ENCODE data around the gene IL1RAPL1.
"Not testable (repeated sequence)": the region's sequence is repeated elsewhere in the genome, so short reads cannot be mapped to it uniquely, and the experiment has no call there.

The IL1RAPL1 gene

DNA sequence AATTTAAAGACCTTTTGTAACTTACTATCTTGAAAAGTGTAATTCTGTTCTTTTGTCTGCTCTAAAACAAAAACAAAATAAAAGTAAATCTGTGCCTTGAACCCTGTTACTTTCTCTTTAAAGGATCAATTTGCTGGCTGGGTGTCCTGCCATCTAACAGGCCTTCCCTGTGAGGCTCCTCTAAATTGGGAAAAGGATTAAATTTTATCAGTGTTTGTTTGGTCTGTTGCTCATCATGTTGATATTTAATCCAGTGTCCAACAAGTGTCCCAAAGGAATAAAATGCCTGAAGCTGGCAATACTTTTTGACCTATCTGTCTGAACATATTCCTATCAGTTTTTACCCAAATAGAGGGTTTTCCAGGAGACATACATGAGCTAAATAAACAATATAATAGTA, 688.7 kb downstream of the IL1RAPL1 start:
- no peak for DNase-seq (ENCODE audit: low read depth)

DNA sequence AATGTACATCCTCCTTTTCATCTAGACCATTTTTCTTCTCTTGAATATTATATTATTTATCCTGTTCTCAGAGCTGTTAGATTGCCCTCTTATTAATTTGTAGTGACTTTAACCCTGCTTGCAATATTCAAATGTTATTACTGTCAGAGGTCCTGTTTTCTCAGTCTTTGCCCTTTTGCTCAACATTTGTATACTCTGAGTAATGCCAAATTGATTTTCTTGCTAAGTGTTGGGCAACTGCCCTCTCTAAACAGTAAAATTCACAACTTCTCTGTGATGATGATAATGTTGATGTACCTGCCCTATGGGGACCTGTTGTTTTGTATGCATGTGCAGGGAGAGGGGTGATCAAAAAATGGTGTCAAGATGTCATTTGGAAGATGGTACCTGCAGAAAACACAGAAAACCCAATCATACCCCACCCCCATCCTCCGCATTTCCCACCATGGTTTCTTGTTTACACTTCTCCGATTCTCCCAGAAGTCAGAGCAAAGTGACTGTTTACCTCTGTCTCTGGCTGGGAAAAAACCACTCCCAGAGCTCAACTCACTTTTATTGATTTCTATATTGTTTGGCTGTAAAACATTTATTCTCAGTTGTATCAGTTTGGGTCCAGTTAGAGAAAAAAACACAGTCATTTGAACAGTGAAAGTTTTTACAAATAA, 694.0 kb downstream of the IL1RAPL1 start:
- DNase-seq (ENCODE audit: low read depth): no peak

GRCh38 chrX:29285664-29286063, 698.4 kb downstream of the IL1RAPL1 start:
- no peak for DNase-seq (ENCODE audit: low read depth)

- no peak for DNase-seq (ENCODE audit: low read depth)
Observed at GRCh38 chrX:29295987-29296680, 708.9 kb downstream of the IL1RAPL1 start.

- DNase-seq (ENCODE audit: low read depth): no peak
Observed at GRCh38 chrX:29297171-29297800, 710.0 kb downstream of the IL1RAPL1 start.

- no peak for DNase-seq (ENCODE audit: low read depth)
Observed at GRCh38 chrX:29299684-29300083, 712.4 kb downstream of the IL1RAPL1 start.

GRCh38 chrX:29308726-29309125, 721.5 kb downstream of the IL1RAPL1 start:
- DNase-seq (ENCODE audit: low read depth): no peak

- no peak for DNase-seq (ENCODE audit: low read depth)
Observed at GRCh38 chrX:29315931-29316330, 728.7 kb downstream of the IL1RAPL1 start.

- no peak for DNase-seq (ENCODE audit: low read depth)
Observed at GRCh38 chrX:29318012-29318411, 730.8 kb downstream of the IL1RAPL1 start.

- DNase-seq (ENCODE audit: low read depth): not testable (repeated sequence)
Observed at GRCh38 chrX:29332429-29332828, 745.2 kb downstream of the IL1RAPL1 start.

DNA sequence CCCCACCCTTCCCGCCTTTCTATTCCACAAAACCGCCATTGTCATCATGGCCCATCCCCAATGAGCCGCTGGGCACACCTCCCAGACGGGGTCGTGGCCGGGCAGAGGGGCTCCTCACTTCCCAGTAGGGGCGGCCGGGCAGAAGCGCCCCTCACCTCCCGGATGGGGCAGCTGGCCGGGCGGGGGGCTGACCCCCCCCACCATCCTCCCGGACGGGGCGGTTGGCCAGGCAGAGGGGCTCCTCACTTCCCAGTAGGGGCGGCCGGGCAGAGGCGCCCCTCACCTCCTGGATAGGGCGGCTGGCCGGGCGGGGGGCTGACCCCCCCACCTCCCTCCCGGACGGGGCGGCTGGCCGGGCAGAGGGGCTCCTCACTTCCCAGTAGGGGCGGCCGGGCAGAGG, 745.8 kb downstream of the IL1RAPL1 start:
- not testable (repeated sequence) for DNase-seq (ENCODE audit: low read depth)

DNA sequence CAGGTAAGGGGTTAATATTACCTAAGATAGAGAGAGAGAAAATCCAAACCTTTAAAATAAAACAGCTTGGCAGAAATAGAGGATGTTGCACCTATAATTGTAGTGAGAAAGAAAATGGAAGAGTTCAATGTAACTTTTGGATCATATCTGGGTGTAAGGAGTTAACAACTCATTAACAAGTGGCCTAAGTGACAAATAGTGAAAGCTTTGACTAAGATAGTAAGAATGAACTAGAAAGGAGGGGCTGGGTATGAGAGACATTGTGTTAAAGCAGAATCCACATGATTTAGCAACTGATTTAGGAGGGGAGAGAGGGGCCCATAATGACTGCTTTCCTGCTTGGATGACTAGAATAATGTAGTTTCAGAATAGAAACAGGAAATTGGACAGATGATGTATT, 761.0 kb downstream of the IL1RAPL1 start:
- no peak for DNase-seq (ENCODE audit: low read depth)

- DNase-seq (ENCODE audit: low read depth): no peak
Observed at GRCh38 chrX:29359276-29359675, 772.0 kb downstream of the IL1RAPL1 start.

DNA sequence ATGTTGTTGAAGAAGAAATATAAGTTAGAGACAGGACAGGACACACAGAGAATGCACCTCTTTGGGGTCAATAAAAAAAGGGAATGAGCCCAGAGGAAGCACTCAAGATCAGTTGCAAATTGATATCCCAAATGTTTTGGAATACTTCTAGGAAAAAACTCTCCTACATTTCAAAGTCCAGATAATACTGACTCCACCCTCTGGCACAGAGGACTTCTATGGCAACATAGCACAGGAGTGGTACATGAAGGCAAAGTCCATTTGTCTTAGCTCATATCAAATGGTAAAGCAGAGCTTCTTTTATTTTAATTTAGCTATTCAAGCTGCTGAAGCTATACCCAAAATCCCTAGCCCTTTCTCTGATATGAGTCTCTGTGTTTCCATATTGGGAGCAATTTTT, 787.5 kb downstream of the IL1RAPL1 start:
- DNase-seq (ENCODE audit: low read depth): not testable (repeated sequence)

GRCh38 chrX:29376584-29376983, 789.3 kb downstream of the IL1RAPL1 start:
- DNase-seq (ENCODE audit: low read depth): no peak

DNA sequence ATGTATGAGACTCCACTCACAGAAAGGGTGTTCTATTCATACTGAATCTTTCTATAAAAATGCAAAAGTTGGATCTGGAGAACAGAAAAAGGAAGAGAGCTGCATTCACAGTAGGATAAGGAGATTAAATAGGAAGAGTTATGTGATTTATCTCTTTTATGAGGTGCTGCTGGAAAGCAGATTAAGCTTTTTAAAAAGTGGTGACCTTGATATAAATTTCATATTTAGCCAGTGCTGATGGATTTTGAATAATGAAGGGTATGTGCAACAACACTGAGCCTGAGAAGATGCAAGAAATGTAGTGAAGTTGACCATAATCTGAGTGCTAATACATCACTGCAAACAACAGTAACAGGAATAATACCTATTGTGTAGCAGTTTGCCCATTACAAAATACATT, 795.6 kb downstream of the IL1RAPL1 start:
- DNase-seq (ENCODE audit: low read depth): no peak

GRCh38 chrX:29388509-29388908, 801.3 kb downstream of the IL1RAPL1 start:
- no peak for DNase-seq (ENCODE audit: low read depth)

DNA sequence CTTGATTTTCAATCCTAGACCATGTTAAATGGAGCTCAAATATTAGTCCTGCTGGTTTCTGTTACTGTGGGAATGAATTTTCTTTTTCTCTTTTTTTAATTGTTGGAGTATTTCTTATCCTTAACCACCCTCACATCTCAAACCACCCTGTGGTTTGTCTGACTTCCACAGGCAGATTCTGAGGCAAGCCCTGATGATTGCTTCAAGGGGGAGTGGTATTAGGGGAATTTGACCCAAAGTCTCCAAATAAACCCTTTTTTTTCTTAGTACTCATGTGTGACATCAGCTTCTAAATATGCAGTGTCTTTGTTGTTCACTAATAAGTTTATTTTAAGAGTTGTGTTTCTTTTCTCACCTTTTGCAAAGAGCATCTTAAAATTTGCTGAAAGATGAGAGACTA, 810.3 kb downstream of the IL1RAPL1 start:
- no peak for DNase-seq (ENCODE audit: low read depth)

GRCh38 chrX:29407357-29407756, 820.1 kb downstream of the IL1RAPL1 start:
- no peak for DNase-seq (ENCODE audit: low read depth)

GRCh38 chrX:29419774-29420553, 832.7 kb downstream of the IL1RAPL1 start:
- DNase-seq (ENCODE audit: low read depth): no peak

GRCh38 chrX:29422034-29422433, 834.8 kb downstream of the IL1RAPL1 start:
- DNase-seq (ENCODE audit: low read depth): no peak

GRCh38 chrX:29431895-29432294, 844.6 kb downstream of the IL1RAPL1 start:
- no peak for DNase-seq (ENCODE audit: low read depth)

DNA sequence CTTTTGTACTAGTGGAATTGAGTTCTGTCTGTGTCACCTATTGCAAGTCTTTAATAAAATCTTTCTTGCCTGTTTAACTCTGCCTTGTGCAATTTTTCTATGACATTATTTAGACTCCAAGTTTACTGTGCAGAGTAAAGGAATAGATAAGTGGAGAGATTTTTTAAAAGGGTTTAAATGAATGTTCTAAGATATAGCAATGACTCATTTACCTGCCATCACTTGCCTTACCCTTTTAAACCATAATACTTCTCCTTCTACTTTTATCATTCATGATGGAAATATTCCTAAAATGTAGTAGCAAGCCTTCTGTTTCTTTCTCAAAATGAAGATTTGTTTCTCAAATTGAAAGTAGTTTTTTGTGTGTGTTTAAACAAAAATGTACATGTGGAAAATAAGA, 845.3 kb downstream of the IL1RAPL1 start:
- DNase-seq (ENCODE audit: low read depth): no peak
